Amniotic epithelial cell (primary cell): Measurements from ENCODE around the gene CCNY.

Experiments used
- DNase-seq: peaks from one replicate; pipeline ENCODE4 v3.0.0-alpha.2; 2010; ENCODE audit warnings: low read depth

The CCNY gene

GRCh38 chr10:35427543-35427942 is 91.2 kb downstream of the CCNY start:
- DNase-seq = no peak

GRCh38 chr10:35428521-35428920 is 92.2 kb downstream of the CCNY start:
- no peak for DNase-seq

- no peak for DNase-seq
Measured at GRCh38 chr10:35432781-35433338, 96.6 kb downstream of the CCNY start.

- DNase-seq = peak; percentile 87
Measured at GRCh38 chr10:35433851-35434426, 97.6 kb downstream of the CCNY start.

GRCh38 chr10:35434533-35434932 is 98.2 kb downstream of the CCNY start:
- no peak for DNase-seq

GRCh38 chr10:35435824-35436223 is 99.5 kb downstream of the CCNY start:
- no peak for DNase-seq

GRCh38 chr10:35437829-35438228 is 101.5 kb downstream of the CCNY start:
- DNase-seq = peak; percentile 35

GRCh38 chr10:35438718-35439571 is 102.6 kb downstream of the CCNY start:
- DNase-seq = no peak

- DNase-seq = no peak
Measured at GRCh38 chr10:35440016-35440415, 103.7 kb downstream of the CCNY start.

- peak; percentile 80 for DNase-seq
Measured at GRCh38 chr10:35442028-35442427, 105.7 kb downstream of the CCNY start.

- no peak for DNase-seq
Measured at GRCh38 chr10:35442592-35442991, 106.3 kb downstream of the CCNY start.

- no peak for DNase-seq
Measured at GRCh38 chr10:35443858-35444257, 107.5 kb downstream of the CCNY start.

- no peak for DNase-seq
Measured at GRCh38 chr10:35445150-35445884, 109.0 kb downstream of the CCNY start.

- no peak for DNase-seq
Measured at GRCh38 chr10:35446439-35446838, 110.1 kb downstream of the CCNY start.

GRCh38 chr10:35447693-35448407 is 111.5 kb downstream of the CCNY start:
- peak; percentile 92 for DNase-seq

- peak; percentile 60 for DNase-seq
Measured at GRCh38 chr10:35448687-35449662, 112.7 kb downstream of the CCNY start.

GRCh38 chr10:35449944-35450343 is 113.6 kb downstream of the CCNY start:
- peak; percentile 38 for DNase-seq

GRCh38 chr10:35451151-35452016 is 115.1 kb downstream of the CCNY start:
- DNase-seq = peak; percentile 83

- no peak for DNase-seq
Measured at GRCh38 chr10:35452171-35452570, 115.9 kb downstream of the CCNY start.

GRCh38 chr10:35452847-35453246 is 116.5 kb downstream of the CCNY start:
- DNase-seq = no peak
